HG03558 (cell line): ENCODE measurements around the gene SLC25A21.

Source experiments
- ATAC-seq: cut with Tn5 transposase; IDR thresholded peaks from one replicate; pipeline ENCODE4 v1.9.1; 2021; ENCODE audit warnings: moderate number of reproducible peaks; ENCODE audit not compliant: unreplicated experiment; ENCODE audit errors: extremely low read depth

SLC25A21 gene

GRCh38 chr14:36805131-36805559, 367.3 kb downstream of the SLC25A21 start:
- no peak for ATAC-seq

- ATAC-seq = no peak
These were observed 374.8 kb downstream of the SLC25A21 start for GRCh38 chr14:36797634-36798033.

GRCh38 chr14:36791402-36791801, 381.0 kb downstream of the SLC25A21 start:
- no peak for ATAC-seq

GRCh38 chr14:36785511-36785910, 386.9 kb downstream of the SLC25A21 start:
- no peak for ATAC-seq

GRCh38 chr14:36784541-36784940, 387.9 kb downstream of the SLC25A21 start:
- no peak for ATAC-seq

GRCh38 chr14:36781897-36782296, 390.5 kb downstream of the SLC25A21 start:
- no peak for ATAC-seq

GRCh38 chr14:36773558-36773957, 398.8 kb downstream of the SLC25A21 start:
- no peak for ATAC-seq

GRCh38 chr14:36773136-36773540, 399.3 kb downstream of the SLC25A21 start:
- ATAC-seq = no peak

GRCh38 chr14:36771028-36771640, 401.3 kb downstream of the SLC25A21 start:
- no peak for ATAC-seq

GRCh38 chr14:36768638-36769337, 403.6 kb downstream of the SLC25A21 start:
- ATAC-seq = no peak

GRCh38 chr14:36767603-36768281, 404.7 kb downstream of the SLC25A21 start:
- ATAC-seq = no peak

- ATAC-seq = no peak
These were observed 405.4 kb downstream of the SLC25A21 start for GRCh38 chr14:36766974-36767373.

- no peak for ATAC-seq
These were observed 414.4 kb downstream of the SLC25A21 start for GRCh38 chr14:36757734-36758601.

GRCh38 chr14:36756226-36756625, 416.2 kb downstream of the SLC25A21 start:
- no peak for ATAC-seq

- no peak for ATAC-seq
These were observed 416.6 kb downstream of the SLC25A21 start for GRCh38 chr14:36755756-36756155.

GRCh38 chr14:36751920-36752319, 420.5 kb downstream of the SLC25A21 start:
- no peak for ATAC-seq

GRCh38 chr14:36751106-36751505, 421.3 kb downstream of the SLC25A21 start:
- ATAC-seq = no peak

- no peak for ATAC-seq
These were observed 422.2 kb downstream of the SLC25A21 start for GRCh38 chr14:36750244-36750643.

- ATAC-seq = no peak
These were observed 423.7 kb downstream of the SLC25A21 start for GRCh38 chr14:36748610-36749213.
